K562 (cell line): ENCODE results near the gene DTX2. TPM values are rescaled to one million over a fixed set of nuclear protein-coding genes. Genes with fewer than 3 reads are reported as not detected.

ENCODE experiments used
- BACH1 ChIP-seq: fragments of 200-800 bp; sonication (Bioruptor generic); IDR thresholded peaks from 2 replicates; pipeline ENCODE4 v1.6.1; 2016; ENCODE audit warnings: missing genetic modification characterization, missing compliant biosample characterization
- BMI1 ChIP-seq: fragments of 150-350 bp; IDR thresholded peaks from 2 replicates; pipeline ENCODE4 v1.6.1; 2014; ENCODE audit warnings: low read length
- CBFA2T3 ChIP-seq: fragments of 450-650 bp; IDR thresholded peaks from 2 replicates; pipeline ENCODE4 v1.6.1; 2017
- CEBPB ChIP-seq: fragments of 450-650 bp; IDR thresholded peaks from 2 replicates; pipeline ENCODE4 v1.6.1; 2016; ENCODE audit warnings: missing genetic modification characterization, missing compliant biosample characterization
- HMG20B ChIP-seq: fragments of 250-450 bp; sonication (Bioruptor Pico); IDR thresholded peaks from 2 replicates; pipeline ENCODE4 v1.5.0; 2021; ENCODE audit warnings: mild to moderate bottlenecking
- HOXB6 ChIP-seq: fragments of 250-450 bp; sonication (Bioruptor Pico); IDR thresholded peaks from 2 replicates; pipeline ENCODE4 v1.5.1; 2022; ENCODE audit warnings: mild to moderate bottlenecking, borderline replicate concordance
- OTX1 ChIP-seq: fragments of 450-650 bp; formaldehyde crosslinking; IDR thresholded peaks from 2 replicates; pipeline ENCODE4 v1.4.0; 2022; ENCODE audit warnings: mild to moderate bottlenecking
- PML ChIP-seq: IDR thresholded peaks from 2 replicates; pipeline ENCODE4 v1.6.1; 2012; ENCODE audit warnings: low read length, inconsistent platforms
- POLR2A ChIP-seq: fragments of 450-650 bp; conservative IDR thresholded peaks from 2 replicates; pipeline ENCODE4 v1.6.1; 2016
- RBM14 ChIP-seq: fragments of 200-400 bp; formaldehyde crosslinking; IDR thresholded peaks from 2 replicates; pipeline ENCODE4 v1.6.1; 2018; ENCODE audit warnings: low read depth, mild to moderate bottlenecking, low read length, moderate library complexity, borderline replicate concordance; ENCODE audit not compliant: insufficient read depth
- SIX5 ChIP-seq, 2 experiments: IDR thresholded peaks; 2 replicates each; pipeline ENCODE4 v1.6.1; 2011; ENCODE audit warnings: low read length in 2 of 2, borderline replicate concordance in 1 of 2, low read depth in 1 of 2, mild to moderate bottlenecking in 1 of 2, moderate library complexity in 1 of 2; ENCODE audit not compliant: insufficient read depth in 1 of 2
- SMAD1 ChIP-seq: fragments of 150-350 bp; IDR thresholded peaks from 2 replicates; pipeline ENCODE4 v1.6.1; 2014; ENCODE audit warnings: low read length, low read depth; ENCODE audit not compliant: partially characterized antibody
- SMARCA5 ChIP-seq: fragments of 450-650 bp; IDR thresholded peaks from 2 replicates; pipeline ENCODE4 v1.6.1; 2016
- ZNF133 ChIP-seq: fragments of 250-450 bp; sonication (Bioruptor Pico); IDR thresholded peaks from 2 replicates; pipeline ENCODE4 v1.4.0; 2020; ENCODE audit warnings: mild to moderate bottlenecking
- polyA plus RNA-seq, 8 experiments: library from polyadenylated mRNA; depleted of rRNA in 4 of 8; stranded (reverse) in 5 of 8; unstranded in 3 of 8; fragments of >200 nt; fragmentation: Nextera tagmentation in 2 of 8; fragmentation: Illumina TruSeq in 1 of 8; extraction: Ambion mirVana in 2 of 8; extraction: Trizol in 1 of 8; gene quantifications; 2 replicates each; pipeline versions ENCODE4 v1.2.1 to v1.2.3, GENCODE V29; 2011 to 2014; ENCODE audit warnings: inconsistent platforms in 1 of 8, missing spikeins in 1 of 8
- total RNA-seq, 7 experiments: library from RNA; depleted of rRNA in 6 of 7; stranded (reverse); fragments of >200 nt in 6 of 7; fragmentation: Illumina TruSeq in 2 of 7; extraction: Trizol in 2 of 7; gene quantifications; 2 replicates each; pipeline versions ENCODE4 v1.2.1 to v1.2.3, GENCODE V29; 2011 to 2021; ENCODE audit warnings: low replicate concordance in 1 of 7
- TF ChIP-seq, protein P1 (sequence below), 2 experiments: IDR thresholded peaks in 1 of 2; conservative IDR thresholded peaks in 1 of 2; 2 replicates each; pipeline ENCODE4 v1.6.1; 2016; ENCODE audit warnings: low read depth in 2 of 2, mild to moderate bottlenecking in 1 of 2, missing compliant biosample characterization in 1 of 2, missing genetic modification characterization in 1 of 2, moderate library complexity in 1 of 2
- TF ChIP-seq, protein P2 (sequence below): sonication (generic); formaldehyde crosslinking; IDR thresholded peaks from 2 replicates; pipeline ENCODE4 v1.8.0; 2022; ENCODE audit warnings: missing genetic modification reagents, mild to moderate bottlenecking, moderate library complexity, borderline replicate concordance
- TF ChIP-seq, protein P3 (sequence below): sonication (generic); formaldehyde crosslinking; IDR thresholded peaks from 2 replicates; pipeline ENCODE4 v1.8.1; 2023; ENCODE audit warnings: mild to moderate bottlenecking, missing genetic modification reagents
- TF ChIP-seq, protein P4 (sequence below): fragments of 450-650 bp; IDR thresholded peaks from 2 replicates; pipeline ENCODE4 v1.6.1; 2016; ENCODE audit warnings: borderline replicate concordance
- TF ChIP-seq, protein P5 (sequence below): fragments of 450-650 bp; conservative IDR thresholded peaks from 2 replicates; pipeline ENCODE4 v1.6.1; 2016; ENCODE audit warnings: missing genetic modification characterization, low read depth, mild to moderate bottlenecking, control low read depth, missing compliant biosample characterization

DTX2 gene
- total and polyA plus RNA-seq, 9 of the 15 experiments (the other 6 are each of a cell fraction or from before 2014, with no cell fraction given) = 0.20 to 31.5 (median 9.8) TPM

DNA sequence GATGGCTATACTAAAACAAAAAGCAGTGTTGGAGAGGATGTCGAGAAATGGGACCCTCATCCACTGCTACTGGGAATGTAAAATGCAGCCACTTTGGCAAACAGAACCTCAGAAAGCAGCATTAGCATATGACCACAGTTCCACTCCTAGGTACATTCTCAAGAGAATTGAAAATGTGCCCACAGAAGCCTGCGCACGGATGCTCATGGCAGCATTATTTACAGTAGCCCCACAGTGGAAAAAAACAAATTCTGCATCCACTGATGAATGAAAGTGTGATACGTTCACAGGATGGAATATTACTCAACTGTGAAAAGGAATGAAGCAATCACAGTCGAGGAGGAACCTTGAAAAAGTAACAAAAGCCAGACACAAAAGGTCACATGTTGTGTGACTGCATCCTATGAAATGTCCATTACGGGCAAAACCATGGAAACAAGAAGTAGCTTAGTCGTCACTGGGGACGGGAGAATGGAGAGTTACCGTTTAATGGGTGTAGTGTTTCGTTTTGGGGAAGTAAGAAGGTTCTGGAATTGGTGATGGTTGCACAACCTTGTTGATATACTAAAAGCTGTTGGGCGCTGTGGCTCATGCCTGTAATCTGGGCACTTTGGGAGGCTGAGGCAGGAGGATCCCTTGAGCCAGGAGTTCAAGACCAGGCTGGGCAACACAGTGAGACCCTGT is 46.4 kb downstream of the DTX2 start (continued):
- TF ChIP-seq SMARCA5 (0 out of 2 replicates have a peak, but pooled peaks have one; percentile 48), POLR2A (no peak), CEBPB (tag) (peak; percentile 94), BACH1 (tag) (no peak), CBFA2T3 (no peak), HOXB6 (CRISPR knock-in tag) (no peak), HMG20B (CRISPR knock-in tag) (no peak), PML (no peak), ZNF133 (CRISPR knock-in tag) (no peak), RBM14 (no peak), BMI1 (no peak), OTX1 (CRISPR knock-in tag) (no peak), SIX5 (IDR thresholded peaks at IDR 0.05; ENCODE audit: borderline replicate concordance in 1 of 2, insufficient read depth in 1 of 2, low read depth in 1 of 2, low read length in 2 of 2) (no peak), SMAD1 (no peak)
- TF ChIP-seq, protein P1, sequence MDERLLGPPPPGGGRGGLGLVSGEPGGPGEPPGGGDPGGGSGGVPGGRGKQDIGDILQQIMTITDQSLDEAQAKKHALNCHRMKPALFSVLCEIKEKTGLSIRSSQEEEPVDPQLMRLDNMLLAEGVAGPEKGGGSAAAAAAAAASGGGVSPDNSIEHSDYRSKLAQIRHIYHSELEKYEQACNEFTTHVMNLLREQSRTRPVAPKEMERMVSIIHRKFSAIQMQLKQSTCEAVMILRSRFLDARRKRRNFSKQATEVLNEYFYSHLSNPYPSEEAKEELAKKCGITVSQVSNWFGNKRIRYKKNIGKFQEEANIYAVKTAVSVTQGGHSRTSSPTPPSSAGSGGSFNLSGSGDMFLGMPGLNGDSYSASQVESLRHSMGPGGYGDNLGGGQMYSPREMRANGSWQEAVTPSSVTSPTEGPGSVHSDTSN (CRISPR knock-in tag; IDR thresholded peaks at IDR 0.05; ENCODE audit: low read depth) = no peak
- TF ChIP-seq, protein P1 (tag; conservative IDR thresholded peaks at IDR 0.05; ENCODE audit: low read depth) = no peak
- TF ChIP-seq, protein P2, sequence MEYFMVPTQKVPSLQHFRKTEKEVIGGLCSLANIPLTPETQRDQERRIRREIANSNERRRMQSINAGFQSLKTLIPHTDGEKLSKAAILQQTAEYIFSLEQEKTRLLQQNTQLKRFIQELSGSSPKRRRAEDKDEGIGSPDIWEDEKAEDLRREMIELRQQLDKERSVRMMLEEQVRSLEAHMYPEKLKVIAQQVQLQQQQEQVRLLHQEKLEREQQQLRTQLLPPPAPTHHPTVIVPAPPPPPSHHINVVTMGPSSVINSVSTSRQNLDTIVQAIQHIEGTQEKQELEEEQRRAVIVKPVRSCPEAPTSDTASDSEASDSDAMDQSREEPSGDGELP (CRISPR knock-in tag) = no peak
- TF ChIP-seq, protein P3, sequence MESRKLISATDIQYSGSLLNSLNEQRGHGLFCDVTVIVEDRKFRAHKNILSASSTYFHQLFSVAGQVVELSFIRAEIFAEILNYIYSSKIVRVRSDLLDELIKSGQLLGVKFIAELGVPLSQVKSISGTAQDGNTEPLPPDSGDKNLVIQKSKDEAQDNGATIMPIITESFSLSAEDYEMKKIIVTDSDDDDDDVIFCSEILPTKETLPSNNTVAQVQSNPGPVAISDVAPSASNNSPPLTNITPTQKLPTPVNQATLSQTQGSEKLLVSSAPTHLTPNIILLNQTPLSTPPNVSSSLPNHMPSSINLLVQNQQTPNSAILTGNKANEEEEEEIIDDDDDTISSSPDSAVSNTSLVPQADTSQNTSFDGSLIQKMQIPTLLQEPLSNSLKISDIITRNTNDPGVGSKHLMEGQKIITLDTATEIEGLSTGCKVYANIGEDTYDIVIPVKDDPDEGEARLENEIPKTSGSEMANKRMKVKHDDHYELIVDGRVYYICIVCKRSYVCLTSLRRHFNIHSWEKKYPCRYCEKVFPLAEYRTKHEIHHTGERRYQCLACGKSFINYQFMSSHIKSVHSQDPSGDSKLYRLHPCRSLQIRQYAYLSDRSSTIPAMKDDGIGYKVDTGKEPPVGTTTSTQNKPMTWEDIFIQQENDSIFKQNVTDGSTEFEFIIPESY (CRISPR knock-in tag) = no peak
- TF ChIP-seq, protein P4, sequence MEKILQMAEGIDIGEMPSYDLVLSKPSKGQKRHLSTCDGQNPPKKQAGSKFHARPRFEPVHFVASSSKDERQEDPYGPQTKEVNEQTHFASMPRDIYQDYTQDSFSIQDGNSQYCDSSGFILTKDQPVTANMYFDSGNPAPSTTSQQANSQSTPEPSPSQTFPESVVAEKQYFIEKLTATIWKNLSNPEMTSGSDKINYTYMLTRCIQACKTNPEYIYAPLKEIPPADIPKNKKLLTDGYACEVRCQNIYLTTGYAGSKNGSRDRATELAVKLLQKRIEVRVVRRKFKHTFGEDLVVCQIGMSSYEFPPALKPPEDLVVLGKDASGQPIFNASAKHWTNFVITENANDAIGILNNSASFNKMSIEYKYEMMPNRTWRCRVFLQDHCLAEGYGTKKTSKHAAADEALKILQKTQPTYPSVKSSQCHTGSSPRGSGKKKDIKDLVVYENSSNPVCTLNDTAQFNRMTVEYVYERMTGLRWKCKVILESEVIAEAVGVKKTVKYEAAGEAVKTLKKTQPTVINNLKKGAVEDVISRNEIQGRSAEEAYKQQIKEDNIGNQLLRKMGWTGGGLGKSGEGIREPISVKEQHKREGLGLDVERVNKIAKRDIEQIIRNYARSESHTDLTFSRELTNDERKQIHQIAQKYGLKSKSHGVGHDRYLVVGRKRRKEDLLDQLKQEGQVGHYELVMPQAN = no peak
- TF ChIP-seq, protein P5, sequence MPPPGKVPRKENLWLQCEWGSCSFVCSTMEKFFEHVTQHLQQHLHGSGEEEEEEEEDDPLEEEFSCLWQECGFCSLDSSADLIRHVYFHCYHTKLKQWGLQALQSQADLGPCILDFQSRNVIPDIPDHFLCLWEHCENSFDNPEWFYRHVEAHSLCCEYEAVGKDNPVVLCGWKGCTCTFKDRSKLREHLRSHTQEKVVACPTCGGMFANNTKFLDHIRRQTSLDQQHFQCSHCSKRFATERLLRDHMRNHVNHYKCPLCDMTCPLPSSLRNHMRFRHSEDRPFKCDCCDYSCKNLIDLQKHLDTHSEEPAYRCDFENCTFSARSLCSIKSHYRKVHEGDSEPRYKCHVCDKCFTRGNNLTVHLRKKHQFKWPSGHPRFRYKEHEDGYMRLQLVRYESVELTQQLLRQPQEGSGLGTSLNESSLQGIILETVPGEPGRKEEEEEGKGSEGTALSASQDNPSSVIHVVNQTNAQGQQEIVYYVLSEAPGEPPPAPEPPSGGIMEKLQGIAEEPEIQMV = no peak
